ENCODE measurements around the gene SMIM36.
A peak's percentile ranks its signal among the peaks of the same experiment; 100 is the strongest.
"Not testable (repeated sequence)": the region's sequence is repeated elsewhere in the genome, so short reads cannot be mapped to it uniquely, and the experiment has no call there.

The SMIM36 gene

GRCh38 chr17:55513885-55514590 lies 2.8 kb upstream of the SMIM36 start:
- DNase-seq (ENCODE audit: low read depth), result peak; percentile 79
- no peak overlapping the region for H3K4me3 ChIP-seq (replicated peaks; ENCODE audit: low read depth, low read length)
- TF ChIP-seq, protein P1, sequence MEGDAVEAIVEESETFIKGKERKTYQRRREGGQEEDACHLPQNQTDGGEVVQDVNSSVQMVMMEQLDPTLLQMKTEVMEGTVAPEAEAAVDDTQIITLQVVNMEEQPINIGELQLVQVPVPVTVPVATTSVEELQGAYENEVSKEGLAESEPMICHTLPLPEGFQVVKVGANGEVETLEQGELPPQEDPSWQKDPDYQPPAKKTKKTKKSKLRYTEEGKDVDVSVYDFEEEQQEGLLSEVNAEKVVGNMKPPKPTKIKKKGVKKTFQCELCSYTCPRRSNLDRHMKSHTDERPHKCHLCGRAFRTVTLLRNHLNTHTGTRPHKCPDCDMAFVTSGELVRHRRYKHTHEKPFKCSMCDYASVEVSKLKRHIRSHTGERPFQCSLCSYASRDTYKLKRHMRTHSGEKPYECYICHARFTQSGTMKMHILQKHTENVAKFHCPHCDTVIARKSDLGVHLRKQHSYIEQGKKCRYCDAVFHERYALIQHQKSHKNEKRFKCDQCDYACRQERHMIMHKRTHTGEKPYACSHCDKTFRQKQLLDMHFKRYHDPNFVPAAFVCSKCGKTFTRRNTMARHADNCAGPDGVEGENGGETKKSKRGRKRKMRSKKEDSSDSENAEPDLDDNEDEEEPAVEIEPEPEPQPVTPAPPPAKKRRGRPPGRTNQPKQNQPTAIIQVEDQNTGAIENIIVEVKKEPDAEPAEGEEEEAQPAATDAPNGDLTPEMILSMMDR (IDR thresholded peaks at IDR 0.05; ENCODE audit: low read length, missing control alignments), result peak; percentile 95

- H3K4me3 ChIP-seq (replicated peaks; ENCODE audit: low read depth, low read length); DNase-seq (ENCODE audit: low read depth): not testable (repeated sequence)
Observed at GRCh38 chr17:55507669-55508068, 3.6 kb downstream of the SMIM36 start.

GRCh38 chr17:55501626-55502025 lies 9.6 kb downstream of the SMIM36 start:
- H3K4me3 ChIP-seq (replicated peaks; ENCODE audit: low read depth, low read length); DNase-seq (ENCODE audit: low read depth): not testable (repeated sequence)

DNA sequence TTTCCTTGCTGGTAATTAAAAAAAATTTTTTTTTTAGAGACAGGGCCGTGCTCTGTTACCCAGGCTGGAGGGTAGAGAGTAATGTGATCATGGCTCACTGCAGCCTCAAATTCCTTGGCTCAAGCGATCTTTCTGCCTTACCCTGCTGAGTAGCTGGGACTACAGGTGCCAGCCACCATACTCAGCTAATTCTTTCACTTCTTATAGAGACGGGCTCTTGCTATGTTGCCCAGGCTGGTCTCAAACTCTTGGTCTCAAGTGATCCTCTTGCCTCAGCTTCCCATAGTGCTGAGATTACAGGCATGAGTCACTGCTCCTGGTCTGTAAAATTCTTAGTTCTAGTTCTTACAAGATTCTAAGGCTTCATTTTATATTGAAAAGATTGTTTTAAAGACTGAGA lies 11.1 kb downstream of the SMIM36 start:
- DNase-seq (ENCODE audit: low read depth), result no peak
- TF ChIP-seq, protein P1 (IDR thresholded peaks at IDR 0.05; ENCODE audit: low read length, missing control alignments), result no peak
- H3K4me3 ChIP-seq (replicated peaks; ENCODE audit: low read depth, low read length), result no peak overlapping the region

DNA sequence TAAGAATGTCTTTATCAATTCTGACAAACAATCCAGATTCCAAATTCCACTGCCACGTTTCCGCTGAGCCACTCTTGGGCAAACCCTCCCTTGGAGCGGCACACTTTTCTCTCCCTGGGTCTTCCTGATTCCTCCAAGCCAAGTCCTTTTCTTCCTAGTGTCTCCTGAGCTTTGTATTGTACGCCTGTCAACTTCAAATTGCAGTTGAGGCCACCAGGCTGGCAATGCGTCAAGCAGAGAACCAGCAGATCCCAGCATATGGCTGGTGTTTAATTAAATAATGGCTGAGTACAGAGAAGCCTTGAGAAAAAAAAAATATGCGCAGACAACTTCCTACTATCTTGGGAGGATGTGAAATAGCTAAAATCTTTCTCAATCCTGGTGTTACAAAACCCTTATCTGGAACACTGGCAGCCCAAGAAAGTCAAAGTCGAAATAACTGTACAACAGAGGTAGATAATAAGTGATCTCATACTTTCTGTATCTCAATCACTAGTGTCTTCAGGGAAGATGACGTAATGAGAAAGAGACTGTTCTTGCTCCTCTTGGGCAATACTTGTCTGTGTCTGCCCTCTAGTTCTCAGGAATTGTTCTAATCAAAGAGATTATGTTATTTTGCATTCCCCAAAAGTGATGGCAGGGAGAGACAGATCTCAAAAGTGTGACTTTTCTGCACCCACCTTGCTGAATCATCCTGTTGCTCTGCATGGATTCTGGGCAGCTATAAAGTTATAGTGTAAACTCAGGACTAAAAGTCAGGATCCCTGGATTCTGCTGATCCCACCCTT lies 15.0 kb downstream of the SMIM36 start:
- DNase-seq (ENCODE audit: low read depth), result peak; percentile 94
- TF ChIP-seq, protein P1 (IDR thresholded peaks at IDR 0.05; ENCODE audit: low read length, missing control alignments), result no peak

GRCh38 chr17:55495239-55495638 lies 16.0 kb downstream of the SMIM36 start:
- TF ChIP-seq, protein P1 (IDR thresholded peaks at IDR 0.05; ENCODE audit: low read length, missing control alignments), result no peak
- DNase-seq (ENCODE audit: low read depth), result no peak

More for the DNA sequence above, 15.0 kb downstream of the SMIM36 start:
- peak overlapping the region; percentile 2 for H3K4me3 ChIP-seq (replicated peaks; ENCODE audit: low read depth, low read length)

DNA sequence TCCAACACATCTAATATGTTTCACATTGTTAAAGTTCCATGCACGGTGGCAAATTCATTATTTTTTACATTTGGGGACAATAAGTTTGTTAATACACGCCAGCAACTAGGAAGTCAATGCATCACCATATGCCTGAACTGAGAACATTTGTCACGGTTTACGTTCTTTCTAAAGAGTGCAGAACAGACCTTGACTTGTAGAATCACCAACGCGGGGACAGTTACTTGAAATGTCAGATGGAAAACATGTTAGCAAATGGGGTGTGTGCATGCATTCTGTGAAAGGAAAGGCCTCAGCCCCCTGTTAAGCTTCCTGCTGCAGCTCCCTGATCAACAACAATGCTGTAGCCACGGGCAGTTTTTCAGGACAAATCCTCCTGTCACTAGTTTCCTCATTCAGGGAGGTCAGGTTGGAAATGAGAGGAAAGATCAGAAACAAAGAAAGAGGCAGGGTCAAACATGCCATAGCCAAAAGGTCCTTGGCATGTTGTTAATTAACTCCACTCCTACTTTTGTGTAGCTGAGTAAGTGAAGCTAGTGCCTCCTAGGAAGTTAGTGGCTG lies 18.4 kb downstream of the SMIM36 start:
- no peak for DNase-seq (ENCODE audit: low read depth)
- H3K4me3 ChIP-seq (replicated peaks; ENCODE audit: low read depth, low read length), result no peak overlapping the region
- TF ChIP-seq, protein P1 (IDR thresholded peaks at IDR 0.05; ENCODE audit: low read length, missing control alignments), result no peak

More at GRCh38 chr17:55495239-55495638, 16.0 kb downstream of the SMIM36 start:
- H3K4me3 ChIP-seq (replicated peaks; ENCODE audit: low read depth, low read length), result no peak overlapping the region
